Brain microvascular endothelial cell (primary cell): ENCODE results near the gene HRH1.
"Not testable (repeated sequence)": the region's sequence is repeated elsewhere in the genome, so short reads cannot be mapped to it uniquely, and the experiment has no call there.

Source experiments
- DNase-seq: peaks from one replicate; pipeline ENCODE4 v3.0.0-alpha.2; 2020
- H3K27ac ChIP-seq: fragments of 250-450 bp; sonication (Bioruptor Pico); 2 replicates; pipeline ENCODE4 v1.5.1; 2020; ENCODE audit warnings: mild to moderate bottlenecking, moderate library complexity
- H3K27me3 ChIP-seq: fragments of 250-450 bp; sonication (Bioruptor Pico); replicated peaks from 2 replicates; pipeline ENCODE4 v1.5.1; 2020; ENCODE audit warnings: mild to moderate bottlenecking
- H3K36me3 ChIP-seq: fragments of 250-450 bp; sonication (Bioruptor Pico); replicated peaks from 2 replicates; pipeline ENCODE4 v1.5.1; 2020; ENCODE audit warnings: mild to moderate bottlenecking
- H3K4me3 ChIP-seq: 2 replicates; pipeline ENCODE4 v1.5.1; 2011; ENCODE audit warnings: low read depth, mild to moderate bottlenecking, control low read depth, low read length, moderate library complexity
- in situ Hi-C: cut with HindIII; loops from 2 replicates; pipeline ENCODE4 v1.10.0; 2017; ENCODE audit warnings: low sequenced_read_pairs, low pct_ligation_motif_present
- TF ChIP-seq, protein P1 (sequence below): IDR thresholded peaks from 2 replicates; pipeline ENCODE4 v1.5.1; 2011; ENCODE audit warnings: low read depth, mild to moderate bottlenecking, moderate library complexity, low read length, control low read depth, inconsistent platforms; ENCODE audit errors: missing control alignments

The HRH1 gene

DNA sequence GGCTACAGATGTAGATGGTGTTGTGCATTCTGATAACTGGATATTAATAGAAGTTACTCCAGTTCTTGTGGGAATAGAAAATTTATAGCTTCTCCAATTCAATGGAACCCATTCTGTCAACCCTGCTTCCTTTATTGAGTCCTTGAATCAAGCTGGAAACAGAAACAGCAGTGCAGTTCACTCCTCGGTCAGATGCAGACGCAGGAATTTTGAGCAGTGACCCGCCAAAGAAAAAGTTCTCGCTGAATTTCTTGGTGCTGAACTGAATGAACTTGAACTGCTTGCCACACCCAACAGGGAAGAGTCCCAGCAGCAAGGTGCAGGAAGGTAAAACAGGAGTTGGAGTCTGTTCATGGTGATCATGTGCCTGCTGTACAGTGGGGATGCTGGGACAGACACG is 10.3 kb downstream of the HRH1 start:
- TF ChIP-seq, protein P1, sequence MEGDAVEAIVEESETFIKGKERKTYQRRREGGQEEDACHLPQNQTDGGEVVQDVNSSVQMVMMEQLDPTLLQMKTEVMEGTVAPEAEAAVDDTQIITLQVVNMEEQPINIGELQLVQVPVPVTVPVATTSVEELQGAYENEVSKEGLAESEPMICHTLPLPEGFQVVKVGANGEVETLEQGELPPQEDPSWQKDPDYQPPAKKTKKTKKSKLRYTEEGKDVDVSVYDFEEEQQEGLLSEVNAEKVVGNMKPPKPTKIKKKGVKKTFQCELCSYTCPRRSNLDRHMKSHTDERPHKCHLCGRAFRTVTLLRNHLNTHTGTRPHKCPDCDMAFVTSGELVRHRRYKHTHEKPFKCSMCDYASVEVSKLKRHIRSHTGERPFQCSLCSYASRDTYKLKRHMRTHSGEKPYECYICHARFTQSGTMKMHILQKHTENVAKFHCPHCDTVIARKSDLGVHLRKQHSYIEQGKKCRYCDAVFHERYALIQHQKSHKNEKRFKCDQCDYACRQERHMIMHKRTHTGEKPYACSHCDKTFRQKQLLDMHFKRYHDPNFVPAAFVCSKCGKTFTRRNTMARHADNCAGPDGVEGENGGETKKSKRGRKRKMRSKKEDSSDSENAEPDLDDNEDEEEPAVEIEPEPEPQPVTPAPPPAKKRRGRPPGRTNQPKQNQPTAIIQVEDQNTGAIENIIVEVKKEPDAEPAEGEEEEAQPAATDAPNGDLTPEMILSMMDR = no peak
- in situ Hi-C loops = no loop called here
- no peak for DNase-seq
- Histone ChIP-seq H3K4me3 (no peak overlapping the region), H3K27ac (no peak overlapping the region), H3K36me3 (no peaks in the 10 kb centered on the region), H3K27me3 (no peaks in the 10 kb centered on the region)

- Histone ChIP-seq H3K4me3 (no peak overlapping the region), H3K27ac (no peak overlapping the region), H3K27me3 (no peaks in the 10 kb centered on the region), H3K36me3 (no peaks in the 10 kb centered on the region)
- DNase-seq = no peak
- TF ChIP-seq, protein P1 = no peak
- in situ Hi-C loops = no loop called here
These were observed 11.2 kb downstream of the HRH1 start for GRCh38 chr3:11165476-11165875.

DNA sequence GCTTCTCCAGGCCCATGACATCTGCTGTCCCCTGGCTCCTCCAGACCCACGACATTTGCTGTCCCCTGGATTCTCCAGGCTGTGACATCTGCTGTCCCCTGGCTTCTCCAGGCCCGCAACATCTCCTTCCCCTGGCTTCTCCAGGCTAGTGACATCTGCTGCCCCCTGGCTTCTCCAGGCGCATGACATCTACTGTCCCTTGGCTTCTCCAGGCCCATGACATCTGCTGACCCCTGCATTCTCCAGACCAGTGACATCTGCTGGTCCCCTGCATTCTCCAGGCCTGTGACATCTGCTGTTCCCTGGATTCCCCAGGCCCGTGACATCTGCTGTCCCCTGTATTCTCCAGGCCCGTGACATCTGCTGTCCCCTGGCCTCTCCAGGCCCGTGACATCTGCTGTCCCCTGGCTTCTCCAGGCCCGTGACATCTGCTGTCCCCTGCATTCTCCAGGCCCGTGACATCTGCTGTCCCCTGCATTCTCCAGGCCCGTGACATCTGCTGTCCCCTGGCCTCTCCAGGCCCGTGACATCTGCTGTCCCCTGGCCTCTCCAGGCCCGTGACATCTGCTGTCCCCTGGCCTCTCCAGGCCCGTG is 12.6 kb downstream of the HRH1 start:
- in situ Hi-C loops, DNase-seq, H3K27ac ChIP-seq, H3K27me3 ChIP-seq, H3K36me3 ChIP-seq, H3K4me3 ChIP-seq: not testable (repeated sequence)
- TF ChIP-seq, protein P1 = peak; percentile 16

- in situ Hi-C loops = no loop called here
- DNase-seq = no peak
- H3K27ac ChIP-seq = no peak overlapping the region
- no peak overlapping the region for H3K4me3 ChIP-seq
- TF ChIP-seq, protein P1 = no peak
- no peaks in the 10 kb centered on the region for H3K36me3 ChIP-seq
- no peaks in the 10 kb centered on the region for H3K27me3 ChIP-seq
These were observed 13.3 kb downstream of the HRH1 start for GRCh38 chr3:11167590-11167989.

GRCh38 chr3:11168406-11168805 is 14.1 kb downstream of the HRH1 start:
- Histone ChIP-seq H3K27ac (no peak overlapping the region), H3K4me3 (no peak overlapping the region), H3K27me3 (no peaks in the 10 kb centered on the region), H3K36me3 (no peaks in the 10 kb centered on the region)
- DNase-seq = no peak
- TF ChIP-seq, protein P1 = no peak
- in situ Hi-C loops = no loop called here
